ENCODE results near the gene CAMK1.

GRCh38 chr3:9806688-9807589 is 37.2 kb upstream of the CAMK1 start:
- TF ChIP-seq CTCF (IDR thresholded peaks at IDR 0.05) (no peak), POLR2A (IDR thresholded peaks at IDR 0.05) (no peak)

Measured in heart left ventricle (tissue), 13 donors.